HepG2 (cell line): Measurements from ENCODE around the gene PTPRF. TPM values are rescaled to one million over a fixed set of nuclear protein-coding genes. Genes with fewer than 3 reads are reported as not detected.

Source experiments
- KDM3A ChIP-seq: IDR thresholded peaks from 2 replicates; pipeline ENCODE4 v1.6.1; 2018; ENCODE audit warnings: low read depth, missing compliant biosample characterization
- MED1 ChIP-seq: sonication (generic); formaldehyde crosslinking; IDR thresholded peaks from 2 replicates; pipeline ENCODE4 v1.4.0; 2020; ENCODE audit warnings: missing genetic modification reagents
- MEF2D ChIP-seq: sonication (generic); formaldehyde crosslinking; IDR thresholded peaks from 2 replicates; pipeline ENCODE4 v1.5.1; 2020; ENCODE audit warnings: mild to moderate bottlenecking, missing genetic modification reagents
- MEIS1 ChIP-seq: sonication (generic); formaldehyde crosslinking; IDR thresholded peaks from 2 replicates; pipeline ENCODE4 v1.9.0; 2021; ENCODE audit warnings: mild to moderate bottlenecking, missing genetic modification reagents, moderate library complexity, borderline replicate concordance
- NFRKB ChIP-seq: fragments of 450-650 bp; IDR thresholded peaks from 2 replicates; pipeline ENCODE4 v1.6.1; 2017
- RELA ChIP-seq: sonication (generic); formaldehyde crosslinking; IDR thresholded peaks from 2 replicates; pipeline ENCODE4 v1.4.0; 2020; ENCODE audit warnings: missing genetic modification reagents
- TFAP4 ChIP-seq: sonication (generic); IDR thresholded peaks from 2 replicates; pipeline ENCODE4 v1.6.1; 2016; ENCODE audit warnings: low read depth, borderline replicate concordance
- ZNF263 ChIP-seq: sonication (generic); formaldehyde crosslinking; IDR thresholded peaks from 2 replicates; pipeline ENCODE4 v1.4.0; 2020; ENCODE audit warnings: missing genetic modification reagents
- ZNF343 ChIP-seq: sonication (generic); formaldehyde crosslinking; IDR thresholded peaks from 2 replicates; pipeline ENCODE4 v1.4.0; 2020; ENCODE audit warnings: mild to moderate bottlenecking, missing genetic modification reagents
- ZNF737 ChIP-seq: sonication (generic); formaldehyde crosslinking; IDR thresholded peaks from 2 replicates; pipeline ENCODE4 v1.5.0; 2020; ENCODE audit warnings: missing genetic modification reagents, mild to moderate bottlenecking, borderline replicate concordance
- ZNF761 ChIP-seq: sonication (generic); formaldehyde crosslinking; conservative IDR thresholded peaks from 2 replicates; pipeline ENCODE4 v1.4.0; 2020; ENCODE audit warnings: mild to moderate bottlenecking, missing genetic modification reagents
- ZNF790 ChIP-seq: sonication (generic); formaldehyde crosslinking; IDR thresholded peaks from 2 replicates; pipeline ENCODE4 v1.8.0; 2022; ENCODE audit warnings: missing genetic modification reagents, mild to moderate bottlenecking, borderline replicate concordance
- polyA plus RNA-seq, 8 experiments: library from polyadenylated mRNA; depleted of rRNA in 3 of 8; stranded (reverse) in 7 of 8; unstranded in 1 of 8; fragments of >200 nt; fragmentation: Illumina TruSeq in 4 of 8; extraction: Trizol in 4 of 8; gene quantifications; 2 replicates each; pipeline versions ENCODE4 v1.2.1 to v1.2.3, GENCODE V29; 2011 to 2016; ENCODE audit warnings: low read depth in 4 of 8, missing spikeins in 1 of 8, mixed read lengths in 1 of 8; ENCODE audit not compliant: insufficient read depth in 1 of 8
- total RNA-seq, 5 experiments: library from RNA; depleted of rRNA; stranded (reverse); fragments of >200 nt; fragmentation: Illumina TruSeq; extraction: Trizol; gene quantifications; 2 replicates each; pipeline ENCODE4 v1.2.3, GENCODE V29; 2016; ENCODE audit warnings: low read depth in 1 of 5
- TF ChIP-seq, protein P1 (sequence below): sonication (generic); formaldehyde crosslinking; IDR thresholded peaks from 2 replicates; pipeline ENCODE4 v1.4.0; 2020; ENCODE audit warnings: mild to moderate bottlenecking, low read depth, missing genetic modification reagents
- TF ChIP-seq, protein P2 (sequence below): sonication (generic); formaldehyde crosslinking; IDR thresholded peaks from 2 replicates; pipeline ENCODE4 v1.4.0; 2020; ENCODE audit warnings: mild to moderate bottlenecking, missing genetic modification reagents, borderline replicate concordance
- TF ChIP-seq, protein P3 (sequence below): sonication (generic); formaldehyde crosslinking; IDR thresholded peaks from 2 replicates; pipeline ENCODE4 v1.4.0; 2020; ENCODE audit warnings: missing genetic modification reagents, borderline replicate concordance
- TF ChIP-seq, protein P4 (sequence below): sonication (generic); formaldehyde crosslinking; IDR thresholded peaks from 2 replicates; pipeline ENCODE4 v1.4.0; 2020; ENCODE audit warnings: missing genetic modification reagents, borderline replicate concordance
- TF ChIP-seq, protein P5 (sequence below): sonication (generic); formaldehyde crosslinking; IDR thresholded peaks from 2 replicates; pipeline ENCODE4 v1.4.0; 2020; ENCODE audit warnings: mild to moderate bottlenecking, missing genetic modification reagents

PTPRF gene
- total and polyA plus RNA-seq, 2 of the 13 experiments (the other 11 are each of a cell fraction or from before 2014, with no cell fraction given): 55.9 to 167 TPM

DNA sequence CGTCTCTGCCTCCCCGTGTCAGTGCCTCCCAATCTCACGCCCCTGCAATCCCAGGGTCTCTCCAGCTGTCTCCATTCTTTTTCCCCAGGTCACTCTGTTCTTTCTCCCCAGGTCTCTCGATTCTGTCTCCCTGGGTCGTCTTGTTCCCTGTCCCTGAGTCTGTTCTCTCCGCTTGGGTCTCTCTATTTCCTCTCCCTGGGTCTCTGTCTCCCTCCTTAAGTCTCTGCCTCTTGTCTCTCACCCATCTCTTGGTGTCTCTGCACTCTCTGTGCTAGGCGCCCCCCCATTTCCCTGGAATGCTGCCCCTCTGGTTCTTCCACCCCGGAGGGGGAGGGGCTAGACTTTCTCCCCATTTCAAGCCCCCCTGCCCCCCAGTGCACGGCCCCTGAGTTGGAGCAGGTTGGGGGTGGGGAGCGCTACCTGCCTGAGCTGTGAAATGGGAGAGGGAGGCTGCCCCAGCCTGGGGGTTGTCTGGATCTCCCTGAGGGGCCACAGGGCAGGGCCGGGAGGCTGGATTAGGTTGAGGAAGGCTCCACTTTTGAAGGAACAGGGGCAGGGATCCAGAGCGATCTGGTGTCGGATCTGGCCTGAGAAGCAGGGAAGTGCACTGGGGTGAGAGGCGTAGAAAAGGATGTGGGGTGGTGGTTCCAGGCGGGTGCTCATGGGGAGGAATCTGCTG is 1.4 kb downstream of the PTPRF start (continued):
- TF ChIP-seq, protein P1, sequence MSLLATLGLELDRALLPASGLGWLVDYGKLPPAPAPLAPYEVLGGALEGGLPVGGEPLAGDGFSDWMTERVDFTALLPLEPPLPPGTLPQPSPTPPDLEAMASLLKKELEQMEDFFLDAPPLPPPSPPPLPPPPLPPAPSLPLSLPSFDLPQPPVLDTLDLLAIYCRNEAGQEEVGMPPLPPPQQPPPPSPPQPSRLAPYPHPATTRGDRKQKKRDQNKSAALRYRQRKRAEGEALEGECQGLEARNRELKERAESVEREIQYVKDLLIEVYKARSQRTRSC (CRISPR knock-in tag): 0 out of 2 replicates have a peak, but pooled peaks have one; percentile 46
- TF ChIP-seq, protein P2, sequence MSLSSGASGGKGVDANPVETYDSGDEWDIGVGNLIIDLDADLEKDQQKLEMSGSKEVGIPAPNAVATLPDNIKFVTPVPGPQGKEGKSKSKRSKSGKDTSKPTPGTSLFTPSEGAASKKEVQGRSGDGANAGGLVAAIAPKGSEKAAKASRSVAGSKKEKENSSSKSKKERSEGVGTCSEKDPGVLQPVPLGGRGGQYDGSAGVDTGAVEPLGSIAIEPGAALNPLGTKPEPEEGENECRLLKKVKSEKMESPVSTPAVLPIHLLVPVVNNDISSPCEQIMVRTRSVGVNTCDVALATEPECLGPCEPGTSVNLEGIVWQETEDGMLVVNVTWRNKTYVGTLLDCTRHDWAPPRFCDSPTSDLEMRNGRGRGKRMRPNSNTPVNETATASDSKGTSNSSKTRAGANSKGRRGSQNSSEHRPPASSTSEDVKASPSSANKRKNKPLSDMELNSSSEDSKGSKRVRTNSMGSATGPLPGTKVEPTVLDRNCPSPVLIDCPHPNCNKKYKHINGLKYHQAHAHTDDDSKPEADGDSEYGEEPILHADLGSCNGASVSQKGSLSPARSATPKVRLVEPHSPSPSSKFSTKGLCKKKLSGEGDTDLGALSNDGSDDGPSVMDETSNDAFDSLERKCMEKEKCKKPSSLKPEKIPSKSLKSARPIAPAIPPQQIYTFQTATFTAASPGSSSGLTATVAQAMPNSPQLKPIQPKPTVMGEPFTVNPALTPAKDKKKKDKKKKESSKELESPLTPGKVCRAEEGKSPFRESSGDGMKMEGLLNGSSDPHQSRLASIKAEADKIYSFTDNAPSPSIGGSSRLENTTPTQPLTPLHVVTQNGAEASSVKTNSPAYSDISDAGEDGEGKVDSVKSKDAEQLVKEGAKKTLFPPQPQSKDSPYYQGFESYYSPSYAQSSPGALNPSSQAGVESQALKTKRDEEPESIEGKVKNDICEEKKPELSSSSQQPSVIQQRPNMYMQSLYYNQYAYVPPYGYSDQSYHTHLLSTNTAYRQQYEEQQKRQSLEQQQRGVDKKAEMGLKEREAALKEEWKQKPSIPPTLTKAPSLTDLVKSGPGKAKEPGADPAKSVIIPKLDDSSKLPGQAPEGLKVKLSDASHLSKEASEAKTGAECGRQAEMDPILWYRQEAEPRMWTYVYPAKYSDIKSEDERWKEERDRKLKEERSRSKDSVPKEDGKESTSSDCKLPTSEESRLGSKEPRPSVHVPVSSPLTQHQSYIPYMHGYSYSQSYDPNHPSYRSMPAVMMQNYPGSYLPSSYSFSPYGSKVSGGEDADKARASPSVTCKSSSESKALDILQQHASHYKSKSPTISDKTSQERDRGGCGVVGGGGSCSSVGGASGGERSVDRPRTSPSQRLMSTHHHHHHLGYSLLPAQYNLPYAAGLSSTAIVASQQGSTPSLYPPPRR (CRISPR knock-in tag): no peak
- no peak for TF ChIP-seq TFAP4
- 0 out of 2 replicates have a peak, but pooled peaks have one; percentile 39 for TF ChIP-seq MEF2D (CRISPR knock-in tag)
- peak; percentile 36; the same call in 1 of the 2 replicates for TF ChIP-seq MEIS1 (CRISPR knock-in tag)
- TF ChIP-seq ZNF263: peak; percentile 62
- TF ChIP-seq, protein P3, sequence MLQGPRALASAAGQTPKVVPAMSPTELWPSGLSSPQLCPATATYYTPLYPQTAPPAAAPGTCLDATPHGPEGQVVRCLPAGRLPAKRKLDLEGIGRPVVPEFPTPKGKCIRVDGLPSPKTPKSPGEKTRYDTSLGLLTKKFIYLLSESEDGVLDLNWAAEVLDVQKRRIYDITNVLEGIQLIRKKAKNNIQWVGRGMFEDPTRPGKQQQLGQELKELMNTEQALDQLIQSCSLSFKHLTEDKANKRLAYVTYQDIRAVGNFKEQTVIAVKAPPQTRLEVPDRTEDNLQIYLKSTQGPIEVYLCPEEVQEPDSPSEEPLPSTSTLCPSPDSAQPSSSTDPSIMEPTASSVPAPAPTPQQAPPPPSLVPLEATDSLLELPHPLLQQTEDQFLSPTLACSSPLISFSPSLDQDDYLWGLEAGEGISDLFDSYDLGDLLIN (CRISPR knock-in tag): no peak
- no peak for TF ChIP-seq RELA (CRISPR knock-in tag)
- 0 out of 2 replicates have a peak, but pooled peaks have one; percentile 18 for TF ChIP-seq ZNF761 (CRISPR knock-in tag)
- no peak for TF ChIP-seq ZNF737 (CRISPR knock-in tag)
- 0 out of 2 replicates have a peak, but pooled peaks have one; percentile 46 for TF ChIP-seq ZNF343 (CRISPR knock-in tag)
- no peak for TF ChIP-seq NFRKB
- no peak for TF ChIP-seq ZNF790 (CRISPR knock-in tag)
- TF ChIP-seq KDM3A (CRISPR knock-in tag): no peak
- TF ChIP-seq MED1 (CRISPR knock-in tag): 0 out of 2 replicates have a peak, but pooled peaks have one; percentile 1
- TF ChIP-seq, protein P4, sequence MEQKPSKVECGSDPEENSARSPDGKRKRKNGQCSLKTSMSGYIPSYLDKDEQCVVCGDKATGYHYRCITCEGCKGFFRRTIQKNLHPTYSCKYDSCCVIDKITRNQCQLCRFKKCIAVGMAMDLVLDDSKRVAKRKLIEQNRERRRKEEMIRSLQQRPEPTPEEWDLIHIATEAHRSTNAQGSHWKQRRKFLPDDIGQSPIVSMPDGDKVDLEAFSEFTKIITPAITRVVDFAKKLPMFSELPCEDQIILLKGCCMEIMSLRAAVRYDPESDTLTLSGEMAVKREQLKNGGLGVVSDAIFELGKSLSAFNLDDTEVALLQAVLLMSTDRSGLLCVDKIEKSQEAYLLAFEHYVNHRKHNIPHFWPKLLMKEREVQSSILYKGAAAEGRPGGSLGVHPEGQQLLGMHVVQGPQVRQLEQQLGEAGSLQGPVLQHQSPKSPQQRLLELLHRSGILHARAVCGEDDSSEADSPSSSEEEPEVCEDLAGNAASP (CRISPR knock-in tag): 0 out of 2 replicates have a peak, but pooled peaks have one; percentile 2
- TF ChIP-seq, protein P5, sequence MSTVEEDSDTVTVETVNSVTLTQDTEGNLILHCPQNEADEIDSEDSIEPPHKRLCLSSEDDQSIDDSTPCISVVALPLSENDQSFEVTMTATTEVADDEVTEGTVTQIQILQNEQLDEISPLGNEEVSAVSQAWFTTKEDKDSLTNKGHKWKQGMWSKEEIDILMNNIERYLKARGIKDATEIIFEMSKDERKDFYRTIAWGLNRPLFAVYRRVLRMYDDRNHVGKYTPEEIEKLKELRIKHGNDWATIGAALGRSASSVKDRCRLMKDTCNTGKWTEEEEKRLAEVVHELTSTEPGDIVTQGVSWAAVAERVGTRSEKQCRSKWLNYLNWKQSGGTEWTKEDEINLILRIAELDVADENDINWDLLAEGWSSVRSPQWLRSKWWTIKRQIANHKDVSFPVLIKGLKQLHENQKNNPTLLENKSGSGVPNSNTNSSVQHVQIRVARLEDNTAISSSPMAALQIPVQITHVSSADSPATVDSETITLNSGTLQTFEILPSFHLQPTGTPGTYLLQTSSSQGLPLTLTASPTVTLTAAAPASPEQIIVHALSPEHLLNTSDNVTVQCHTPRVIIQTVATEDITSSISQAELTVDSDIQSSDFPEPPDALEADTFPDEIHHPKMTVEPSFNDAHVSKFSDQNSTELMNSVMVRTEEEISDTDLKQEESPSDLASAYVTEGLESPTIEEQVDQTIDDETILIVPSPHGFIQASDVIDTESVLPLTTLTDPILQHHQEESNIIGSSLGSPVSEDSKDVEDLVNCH (CRISPR knock-in tag): no peak
